WTC11 (cell line): ENCODE results near the gene SIT1.

Experiments
- TF ChIP-seq, protein P1 (sequence below): fragments of 200-600 bp; IDR thresholded peaks from 2 replicates; pipeline ENCODE4 v1.8.0; 2022; ENCODE audit warnings: antibody characterized with exemption
- TF ChIP-seq, protein P2 (sequence below): sonication (generic); formaldehyde crosslinking; IDR thresholded peaks from 2 replicates; pipeline ENCODE4 v1.8.1; 2023; ENCODE audit warnings: mild to moderate bottlenecking, missing genetic modification reagents
- TF ChIP-seq, protein P3 (sequence below): sonication (generic); formaldehyde crosslinking; IDR thresholded peaks from 2 replicates; pipeline ENCODE4 v1.8.1; 2023; ENCODE audit warnings: mild to moderate bottlenecking, missing genetic modification reagents, moderate library complexity

DNA sequence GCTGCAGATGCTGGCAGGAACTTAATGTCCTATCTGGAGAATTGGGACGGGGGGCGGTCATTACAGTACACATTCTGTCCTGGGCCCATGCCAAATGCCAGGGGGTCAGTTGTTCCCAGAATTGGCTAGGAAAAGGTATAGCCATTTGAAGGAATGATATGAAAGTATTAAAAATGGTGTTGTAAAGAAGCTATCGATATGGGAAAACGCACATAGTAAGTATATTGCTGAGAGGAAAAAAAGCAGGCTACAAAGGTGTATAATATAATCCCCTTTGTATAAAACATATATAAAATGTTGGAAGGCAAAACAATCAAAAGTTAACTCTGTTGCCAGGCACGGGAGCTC lies 14.7 kb upstream of the SIT1 start:
- TF ChIP-seq, protein P1, sequence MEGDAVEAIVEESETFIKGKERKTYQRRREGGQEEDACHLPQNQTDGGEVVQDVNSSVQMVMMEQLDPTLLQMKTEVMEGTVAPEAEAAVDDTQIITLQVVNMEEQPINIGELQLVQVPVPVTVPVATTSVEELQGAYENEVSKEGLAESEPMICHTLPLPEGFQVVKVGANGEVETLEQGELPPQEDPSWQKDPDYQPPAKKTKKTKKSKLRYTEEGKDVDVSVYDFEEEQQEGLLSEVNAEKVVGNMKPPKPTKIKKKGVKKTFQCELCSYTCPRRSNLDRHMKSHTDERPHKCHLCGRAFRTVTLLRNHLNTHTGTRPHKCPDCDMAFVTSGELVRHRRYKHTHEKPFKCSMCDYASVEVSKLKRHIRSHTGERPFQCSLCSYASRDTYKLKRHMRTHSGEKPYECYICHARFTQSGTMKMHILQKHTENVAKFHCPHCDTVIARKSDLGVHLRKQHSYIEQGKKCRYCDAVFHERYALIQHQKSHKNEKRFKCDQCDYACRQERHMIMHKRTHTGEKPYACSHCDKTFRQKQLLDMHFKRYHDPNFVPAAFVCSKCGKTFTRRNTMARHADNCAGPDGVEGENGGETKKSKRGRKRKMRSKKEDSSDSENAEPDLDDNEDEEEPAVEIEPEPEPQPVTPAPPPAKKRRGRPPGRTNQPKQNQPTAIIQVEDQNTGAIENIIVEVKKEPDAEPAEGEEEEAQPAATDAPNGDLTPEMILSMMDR = no peak
- TF ChIP-seq, protein P2, sequence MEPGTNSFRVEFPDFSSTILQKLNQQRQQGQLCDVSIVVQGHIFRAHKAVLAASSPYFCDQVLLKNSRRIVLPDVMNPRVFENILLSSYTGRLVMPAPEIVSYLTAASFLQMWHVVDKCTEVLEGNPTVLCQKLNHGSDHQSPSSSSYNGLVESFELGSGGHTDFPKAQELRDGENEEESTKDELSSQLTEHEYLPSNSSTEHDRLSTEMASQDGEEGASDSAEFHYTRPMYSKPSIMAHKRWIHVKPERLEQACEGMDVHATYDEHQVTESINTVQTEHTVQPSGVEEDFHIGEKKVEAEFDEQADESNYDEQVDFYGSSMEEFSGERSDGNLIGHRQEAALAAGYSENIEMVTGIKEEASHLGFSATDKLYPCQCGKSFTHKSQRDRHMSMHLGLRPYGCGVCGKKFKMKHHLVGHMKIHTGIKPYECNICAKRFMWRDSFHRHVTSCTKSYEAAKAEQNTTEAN = no peak
- TF ChIP-seq, protein P3, sequence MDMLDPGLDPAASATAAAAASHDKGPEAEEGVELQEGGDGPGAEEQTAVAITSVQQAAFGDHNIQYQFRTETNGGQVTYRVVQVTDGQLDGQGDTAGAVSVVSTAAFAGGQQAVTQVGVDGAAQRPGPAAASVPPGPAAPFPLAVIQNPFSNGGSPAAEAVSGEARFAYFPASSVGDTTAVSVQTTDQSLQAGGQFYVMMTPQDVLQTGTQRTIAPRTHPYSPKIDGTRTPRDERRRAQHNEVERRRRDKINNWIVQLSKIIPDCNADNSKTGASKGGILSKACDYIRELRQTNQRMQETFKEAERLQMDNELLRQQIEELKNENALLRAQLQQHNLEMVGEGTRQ (CRISPR knock-in tag) = no peak
